ENCODE data around the gene TIGD3.

DNA sequence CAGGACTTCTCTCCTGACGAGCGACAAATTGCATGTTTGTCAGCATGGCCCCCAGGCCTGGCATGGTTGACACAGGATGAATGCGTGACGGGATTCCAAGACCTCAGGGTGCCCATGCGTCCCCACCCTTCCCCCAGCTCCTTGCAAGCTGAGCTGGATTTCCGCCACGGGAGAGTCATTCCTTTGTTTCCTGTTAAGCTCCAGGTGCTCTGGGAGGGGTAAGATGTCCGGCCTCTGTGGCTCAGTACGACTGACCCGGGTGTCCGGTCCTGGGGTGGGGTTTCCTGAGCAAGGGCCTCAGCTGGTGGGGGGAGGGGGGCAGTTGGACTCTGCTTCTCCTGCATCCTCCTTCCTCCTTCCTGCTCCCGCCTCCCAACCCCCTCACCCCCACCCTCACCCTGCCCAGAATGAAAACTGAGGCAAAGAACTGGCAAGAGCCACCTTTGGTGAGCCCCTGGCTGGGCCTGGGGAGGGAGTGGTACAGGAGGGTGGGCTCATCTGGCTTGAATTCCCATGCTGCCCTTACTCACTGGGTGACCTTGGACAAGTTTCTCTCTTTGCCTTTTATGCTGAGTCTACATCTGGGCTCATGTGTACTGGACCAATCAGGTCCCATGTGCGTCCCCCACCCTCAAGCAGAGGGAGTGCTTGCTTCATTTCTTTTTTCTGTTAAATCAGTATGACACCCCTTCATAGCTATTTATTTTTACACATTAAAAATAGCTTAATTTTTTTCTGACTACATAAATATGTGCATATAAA, 37.3 kb upstream of the TIGD3 start:
- TF ChIP-seq, protein P1, sequence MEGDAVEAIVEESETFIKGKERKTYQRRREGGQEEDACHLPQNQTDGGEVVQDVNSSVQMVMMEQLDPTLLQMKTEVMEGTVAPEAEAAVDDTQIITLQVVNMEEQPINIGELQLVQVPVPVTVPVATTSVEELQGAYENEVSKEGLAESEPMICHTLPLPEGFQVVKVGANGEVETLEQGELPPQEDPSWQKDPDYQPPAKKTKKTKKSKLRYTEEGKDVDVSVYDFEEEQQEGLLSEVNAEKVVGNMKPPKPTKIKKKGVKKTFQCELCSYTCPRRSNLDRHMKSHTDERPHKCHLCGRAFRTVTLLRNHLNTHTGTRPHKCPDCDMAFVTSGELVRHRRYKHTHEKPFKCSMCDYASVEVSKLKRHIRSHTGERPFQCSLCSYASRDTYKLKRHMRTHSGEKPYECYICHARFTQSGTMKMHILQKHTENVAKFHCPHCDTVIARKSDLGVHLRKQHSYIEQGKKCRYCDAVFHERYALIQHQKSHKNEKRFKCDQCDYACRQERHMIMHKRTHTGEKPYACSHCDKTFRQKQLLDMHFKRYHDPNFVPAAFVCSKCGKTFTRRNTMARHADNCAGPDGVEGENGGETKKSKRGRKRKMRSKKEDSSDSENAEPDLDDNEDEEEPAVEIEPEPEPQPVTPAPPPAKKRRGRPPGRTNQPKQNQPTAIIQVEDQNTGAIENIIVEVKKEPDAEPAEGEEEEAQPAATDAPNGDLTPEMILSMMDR (conservative IDR thresholded peaks at IDR 0.05; ENCODE audit: low read depth, low read length), result no peak
- no peak for TF ChIP-seq EZH2 (IDR thresholded peaks at IDR 0.05; ENCODE audit: low read length, unreplicated experiment)
- TF ChIP-seq EZH2phosphoT487 (IDR thresholded peaks at IDR 0.05; ENCODE audit: borderline replicate concordance, low read length), result no peak
